COLO668 (cell line): ENCODE data around the gene KLK12.
"Not testable (repeated sequence)": the region's sequence is repeated elsewhere in the genome, so short reads cannot be mapped to it uniquely, and the experiment has no call there.

Experiments used
- DNase-seq: peaks from one replicate; lab custom pipeline; 2025; ENCODE audit not compliant: unreplicated experiment; lab: John Stamatoyannopoulos, UW

The KLK12 gene

DNA sequence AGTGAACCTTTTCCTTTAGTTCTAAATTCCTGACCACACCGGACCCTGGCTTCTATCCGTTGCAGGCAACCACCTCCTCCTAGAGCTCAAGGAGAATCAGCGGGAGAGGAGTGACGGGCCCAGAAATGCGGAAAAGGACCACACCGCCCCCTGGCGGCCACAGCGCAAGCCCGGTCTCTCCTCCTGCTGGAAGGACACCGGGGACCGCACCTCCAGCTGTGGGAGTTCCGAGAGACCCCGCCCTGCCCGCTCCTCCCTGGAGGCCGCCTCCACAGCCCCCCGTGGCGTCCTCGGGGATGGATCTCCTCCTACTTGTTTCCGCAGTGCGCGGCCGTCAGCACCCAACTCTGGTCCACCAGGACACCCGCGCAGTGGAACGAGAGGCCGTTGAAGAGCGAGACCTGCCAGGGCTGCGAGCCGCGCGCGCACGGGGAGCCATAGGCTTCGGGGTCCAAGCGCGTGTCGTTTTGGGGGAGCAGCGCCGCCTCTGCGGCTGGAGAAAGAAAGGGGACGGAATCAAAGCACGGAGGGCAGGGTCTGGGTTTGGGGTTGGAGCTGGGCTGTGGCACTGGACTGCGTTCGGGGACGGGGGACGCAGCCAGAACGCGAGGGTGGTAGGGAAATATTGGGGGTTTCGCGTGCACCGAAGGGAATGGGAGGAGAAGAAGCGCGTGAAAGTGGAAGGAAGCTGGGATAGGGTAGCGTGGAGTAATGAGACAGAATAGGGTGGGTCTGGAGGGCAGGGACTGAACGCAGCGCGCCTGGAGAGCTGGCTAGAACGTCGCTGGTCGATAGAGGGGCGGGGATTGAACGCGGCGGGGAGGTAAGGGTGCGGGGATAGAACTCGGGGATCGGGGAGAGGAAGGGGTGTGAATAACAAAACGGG, 17.8 kb downstream of the KLK12 start:
- peak; percentile 70 for DNase-seq

GRCh38 chr19:51015691-51016267, 19.0 kb downstream of the KLK12 start:
- no peak for DNase-seq

DNA sequence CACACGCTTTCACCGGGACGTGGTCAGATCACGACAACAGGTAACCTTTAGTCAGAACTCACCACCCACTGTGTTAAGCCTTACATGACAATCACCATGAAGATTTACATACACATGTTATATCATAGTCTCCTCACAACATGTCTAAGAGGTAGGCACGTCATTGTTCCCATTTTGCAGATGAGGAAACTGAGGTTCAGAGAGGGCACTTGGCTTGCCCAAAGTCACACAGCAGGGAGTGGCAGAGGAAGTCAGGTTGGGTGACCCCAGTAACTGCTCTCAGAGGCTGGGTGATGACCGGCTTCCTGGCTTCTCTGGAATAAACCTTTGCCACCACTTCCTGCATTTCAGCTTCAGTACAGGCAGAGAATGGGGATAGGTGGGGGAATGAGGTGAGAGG, 20.6 kb downstream of the KLK12 start:
- DNase-seq = no peak

DNA sequence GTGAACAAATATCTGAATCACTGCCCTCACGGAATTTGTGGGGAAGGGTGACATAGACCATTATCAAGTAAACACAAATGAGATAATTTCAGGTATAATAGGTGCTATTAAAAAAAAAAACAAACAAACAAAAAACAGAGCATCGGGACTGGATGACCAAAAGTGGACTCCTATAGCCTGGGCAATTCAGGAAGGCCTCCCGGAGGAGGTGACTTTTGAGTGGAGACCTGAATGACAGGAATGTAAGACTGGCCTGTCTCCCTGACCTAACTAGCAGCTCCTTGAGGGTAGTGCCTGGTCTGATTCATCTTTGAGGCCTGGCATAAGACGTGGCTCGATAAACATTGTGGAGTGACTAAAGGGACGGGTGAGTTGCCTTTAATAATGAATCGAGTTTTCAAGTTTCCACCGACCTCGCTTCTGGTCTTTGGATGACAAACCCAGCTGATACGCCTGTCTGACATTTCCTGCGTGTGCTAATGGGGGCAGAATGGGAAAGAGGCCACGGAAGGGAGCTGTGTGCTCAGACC, 22.1 kb downstream of the KLK12 start:
- DNase-seq = no peak

- DNase-seq = no peak
These were observed 24.6 kb downstream of the KLK12 start for GRCh38 chr19:51010066-51010795.

- no peak for DNase-seq
These were observed 25.5 kb downstream of the KLK12 start for GRCh38 chr19:51009061-51009891.

GRCh38 chr19:51007488-51007887, 27.3 kb downstream of the KLK12 start:
- DNase-seq = no peak

GRCh38 chr19:51006406-51006805, 28.4 kb downstream of the KLK12 start:
- DNase-seq = no peak

- no peak for DNase-seq
These were observed 29.6 kb downstream of the KLK12 start for GRCh38 chr19:51005248-51005647.

DNA sequence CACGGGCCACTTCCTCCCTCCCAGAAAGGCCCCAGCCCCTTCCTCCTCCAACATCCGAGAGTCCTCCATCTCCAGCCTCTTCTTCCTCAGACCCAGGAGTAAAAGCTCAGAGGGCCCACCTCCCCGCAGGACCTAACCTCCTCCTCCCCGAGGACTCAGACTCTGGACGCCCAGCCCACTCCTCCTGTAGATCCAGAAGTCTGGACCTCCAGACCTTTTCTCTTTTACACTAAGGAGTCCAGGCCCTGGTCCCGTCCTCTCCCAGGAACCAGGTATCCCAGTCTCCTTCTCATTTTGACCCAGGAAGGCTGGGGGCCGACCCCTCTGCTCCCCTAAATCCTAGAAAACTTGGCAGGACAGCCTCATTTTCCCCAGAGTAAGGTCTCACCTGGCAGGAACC, 31.5 kb downstream of the KLK12 start:
- DNase-seq = no peak

DNA sequence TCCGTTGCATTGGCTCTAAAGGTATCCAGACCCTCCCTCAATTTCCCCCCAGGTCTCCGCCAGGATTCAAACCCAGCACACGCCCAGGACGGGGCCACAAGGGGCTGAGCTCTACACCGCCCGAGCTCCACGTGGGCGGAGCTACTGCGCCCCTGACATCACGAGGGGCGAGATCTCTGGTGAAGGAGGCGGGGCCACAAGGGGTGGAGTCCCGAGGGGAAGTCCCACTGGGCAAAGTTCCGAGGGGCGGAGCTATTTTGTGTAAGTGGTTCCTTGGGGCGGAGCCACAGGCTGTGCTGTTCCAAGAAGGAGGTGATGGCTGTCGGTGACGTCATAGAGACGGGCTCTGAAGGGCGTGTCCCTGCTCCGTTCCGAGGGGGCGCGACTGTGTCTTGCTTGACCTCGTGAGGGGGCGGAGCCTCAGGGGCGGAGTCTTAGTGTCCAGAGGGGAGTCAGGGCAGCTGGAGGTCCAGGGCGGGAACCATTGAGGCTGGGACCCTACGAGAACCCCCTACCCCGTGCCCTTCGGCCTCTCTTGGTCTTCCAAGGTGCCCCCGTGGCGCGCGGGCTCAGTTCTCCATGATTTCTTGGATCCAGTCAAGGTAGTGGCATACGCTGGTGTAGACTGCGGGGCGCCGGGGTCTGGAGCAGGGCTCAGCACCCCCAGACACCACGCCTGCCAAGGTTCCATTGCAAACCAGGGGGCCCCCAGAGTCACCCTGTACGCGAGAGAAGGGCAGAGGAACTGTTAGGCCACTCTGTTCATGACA, 32.1 kb downstream of the KLK12 start:
- peak; percentile 25 for DNase-seq

DNA sequence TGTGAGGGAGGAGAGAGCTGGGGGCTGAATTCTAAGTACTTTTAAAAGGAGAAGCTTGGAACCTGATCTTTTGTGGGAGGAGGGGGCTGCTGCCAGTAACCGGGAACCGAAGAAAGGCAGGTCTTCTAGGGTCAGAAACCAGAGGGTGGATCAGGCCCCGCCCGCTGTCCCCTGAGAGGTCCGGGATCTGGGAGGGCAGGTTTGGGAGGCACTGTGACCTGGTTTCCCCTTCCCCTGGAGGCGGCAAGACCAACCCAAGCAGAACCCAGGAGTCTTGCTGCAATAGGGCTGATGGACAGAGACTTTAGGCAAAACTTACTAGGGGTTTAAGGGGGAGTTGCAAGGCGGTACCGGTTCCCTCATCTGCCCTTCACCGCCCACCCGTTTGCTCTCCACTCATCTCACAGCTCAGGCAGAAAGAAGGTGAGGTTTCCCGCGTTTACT, 32.7 kb downstream of the KLK12 start:
- DNase-seq = no peak

DNA sequence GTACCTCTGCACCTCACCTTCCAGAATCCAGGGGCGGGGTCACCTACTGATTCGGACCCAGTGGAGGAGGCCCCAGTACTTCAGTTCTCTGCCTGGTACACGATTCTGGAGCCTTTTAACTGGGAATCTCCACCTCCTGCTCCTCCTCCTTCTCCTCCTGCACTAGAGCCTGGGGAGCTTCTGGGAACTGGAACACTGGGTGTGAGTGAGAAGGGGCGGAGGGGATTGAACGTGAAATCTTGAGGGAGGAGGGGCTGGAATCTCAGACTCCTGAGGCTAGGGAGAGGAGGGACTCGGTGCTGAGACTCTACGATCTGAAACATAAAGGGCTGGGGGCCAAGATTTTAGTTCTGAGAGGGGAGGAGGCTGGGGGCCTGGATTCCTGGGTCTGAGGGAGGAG, 33.3 kb downstream of the KLK12 start, which contains the start of gene KLK8:
Gene KLK8, minus strand, starts transcription at position 90 of the 400 bp plus-strand sequence. CDS start 437 bp downstream, outside the sequence.
- DNase-seq = no peak

- no peak for DNase-seq
These were observed 33.8 kb downstream of the KLK12 start for GRCh38 chr19:51000981-51001380.

GRCh38 chr19:51000426-51000825, 34.4 kb downstream of the KLK12 start:
- DNase-seq = no peak

GRCh38 chr19:50998686-50999085, 36.1 kb downstream of the KLK12 start:
- no peak for DNase-seq

DNA sequence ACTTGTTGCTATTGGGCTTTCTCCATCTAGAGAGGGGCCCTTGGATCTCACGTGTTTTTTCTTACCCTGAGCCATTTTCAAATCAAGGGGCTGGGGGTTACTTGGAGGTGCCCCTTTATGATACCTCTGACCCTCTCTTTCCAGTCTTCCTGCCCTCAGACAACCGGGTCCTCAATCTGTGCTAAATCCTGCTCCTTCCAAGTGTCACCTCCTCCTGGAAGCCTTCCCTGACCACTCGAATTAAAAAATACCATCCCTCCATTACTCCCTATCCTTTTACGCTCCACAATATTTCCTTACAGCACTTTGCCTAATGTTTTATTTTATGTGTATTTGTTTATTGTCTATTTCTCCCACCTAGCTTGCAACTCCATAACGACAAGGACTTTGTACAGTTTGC, 36.7 kb downstream of the KLK12 start:
- no peak for DNase-seq

DNA sequence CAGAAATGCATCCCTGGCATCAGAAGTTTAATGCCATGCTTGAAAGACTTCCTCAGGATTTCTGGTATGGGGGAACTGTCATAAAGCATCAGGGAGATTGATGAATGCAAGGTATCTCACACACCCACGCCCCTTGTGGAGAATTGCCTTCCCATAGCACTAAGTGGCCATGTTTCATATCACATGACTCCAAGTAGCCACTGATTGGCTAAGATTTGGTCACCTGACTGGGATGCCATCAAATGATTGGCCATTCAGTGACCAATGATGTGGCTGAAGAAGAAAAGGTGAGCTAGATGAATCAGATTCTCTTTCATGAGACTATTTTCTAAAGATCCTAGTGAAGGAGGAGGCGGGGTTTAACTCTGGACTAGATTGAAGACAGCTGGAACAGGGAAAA, 40.7 kb downstream of the KLK12 start:
- DNase-seq = no peak

DNA sequence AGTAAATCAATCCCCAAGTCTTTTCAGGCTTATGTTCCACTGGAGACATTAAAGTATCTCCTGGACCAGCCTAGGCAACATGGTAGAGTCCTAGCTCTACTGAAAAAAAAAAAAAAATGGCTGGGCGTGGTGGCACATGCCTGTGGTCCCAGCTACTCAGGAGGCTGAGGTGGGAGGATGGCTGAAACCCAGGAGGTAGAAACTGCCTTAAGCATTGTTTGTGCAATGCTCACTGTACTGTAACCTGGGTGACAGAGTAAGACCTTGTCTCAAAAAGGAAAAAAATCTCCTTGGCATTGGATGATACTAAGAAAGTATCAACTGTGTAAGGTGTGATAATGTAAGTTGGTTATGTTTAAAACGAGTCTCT, 42.2 kb downstream of the KLK12 start:
- no peak for DNase-seq

GRCh38 chr19:50984416-50984815, 50.4 kb downstream of the KLK12 start:
- DNase-seq = not testable (repeated sequence)
